Vagina (tissue), 2 donors: ENCODE measurements around the gene PSMD7. TPM values are rescaled to one million over a fixed set of nuclear protein-coding genes. Genes with fewer than 3 reads are reported as not detected.

Source experiments
- DNase-seq, 2 donors: peaks; one replicate each; pipeline ENCODE4 v3.0.0-alpha.2; 2017; ENCODE audit errors: extremely low spot score in 2 of 2
- H3K27ac ChIP-seq: fragments of 200-600 bp; sonication (generic); one replicate; pipeline ENCODE4 v1.5.1; 2019
- H3K27me3 ChIP-seq: fragments of 200-600 bp; sonication (generic); one replicate; pipeline ENCODE4 v1.5.1; 2019
- H3K36me3 ChIP-seq, 2 donors: fragments of 200-600 bp; sonication (generic); one replicate each; pipeline ENCODE4 v1.5.1; 2017 to 2019
- H3K4me1 ChIP-seq: fragments of 200-600 bp; sonication (generic); one replicate; pipeline ENCODE4 v1.5.1; 2019
- H3K4me3 ChIP-seq, 2 donors: fragments of 200-600 bp; sonication (generic); 1 replicate in 1 of 2; 2 replicates in 1 of 2; pipeline ENCODE4 v1.5.1; 2016 to 2019
- H3K9me3 ChIP-seq: fragments of 200-600 bp; sonication (generic); one replicate; pipeline ENCODE4 v1.5.1; 2019
- CTCF ChIP-seq, 3 experiments: fragments of 450-650 bp in 2 of 3; fragments of 200-600 bp in 1 of 3; sonication (generic) in 1 of 3; IDR thresholded peaks; one replicate each; pipeline ENCODE4 v1.5.1; 2017 to 2019; ENCODE audit warnings: antibody characterized with exemption in 3 of 3, mild to moderate bottlenecking in 2 of 3, moderate library complexity in 2 of 3
- POLR2A ChIP-seq, 2 donors: fragments of 450-650 bp; IDR thresholded peaks; one replicate each; pipeline ENCODE4 v1.6.1; 2017; ENCODE audit warnings: antibody characterized with exemption in 2 of 2, mild to moderate bottlenecking in 2 of 2, moderate library complexity in 2 of 2
- POLR2AphosphoS5 ChIP-seq, 2 donors: sonication (generic); formaldehyde crosslinking; IDR thresholded peaks; one replicate each; pipeline ENCODE4 v1.9.0; 2017; ENCODE audit warnings: antibody characterized with exemption in 2 of 2, mild to moderate bottlenecking in 2 of 2, low read depth in 1 of 2; ENCODE audit not compliant: insufficient read depth in 1 of 2
- intact Hi-C: fragments of 100-400 bp; cut with DNase I; formaldehyde crosslinking; loops from one replicate; pipeline ENCODE4 v1.15.1; 2023
- total RNA-seq: library from RNA; depleted of rRNA; stranded (reverse); fragments of >200 nt; gene quantifications from one replicate; pipeline ENCODE4 v1.2.3, GENCODE V29; 2016

Gene PSMD7
- total RNA-seq, 1 donor from 2014 or later, result 74.4 TPM

- intact Hi-C loops, result no loop called here
- Histone ChIP-seq H3K9me3 (no peaks in the 10 kb centered on the region), H3K4me1 (no peaks in the 10 kb centered on the region), H3K27me3 (no peaks in the 10 kb centered on the region), H3K36me3 (no peaks in the 10 kb centered on the region), H3K4me3 (no peak overlapping the region), H3K27ac (no peak overlapping the region)
- TF ChIP-seq CTCF (IDR thresholded peaks at IDR 0.05) (no peak), POLR2A (IDR thresholded peaks at IDR 0.05) (no peak), POLR2AphosphoS5 (IDR thresholded peaks at IDR 0.05; ENCODE audit: insufficient read depth in 1 of 2, low read depth in 1 of 2) (no peak)
- DNase-seq, result no peak
These were observed 16.2 kb upstream of the PSMD7 start for GRCh38 chr16:74280448-74280847.

- H3K27ac ChIP-seq, result no peak overlapping the region
- DNase-seq, result no peak
- TF ChIP-seq POLR2A (IDR thresholded peaks at IDR 0.05) (no peak), POLR2AphosphoS5 (IDR thresholded peaks at IDR 0.05; ENCODE audit: insufficient read depth in 1 of 2, low read depth in 1 of 2) (no peak), CTCF (IDR thresholded peaks at IDR 0.05) (no peak)
- no peaks in the 10 kb centered on the region for H3K36me3 ChIP-seq
- no peaks in the 10 kb centered on the region for H3K9me3 ChIP-seq
- intact Hi-C loops, result no loop called here
- no peaks in the 10 kb centered on the region for H3K27me3 ChIP-seq
- H3K4me3 ChIP-seq, result no peak overlapping the region
- no peaks in the 10 kb centered on the region for H3K4me1 ChIP-seq
These were observed 15.3 kb upstream of the PSMD7 start for GRCh38 chr16:74281300-74281699.

GRCh38 chr16:74283716-74284115 lies 12.9 kb upstream of the PSMD7 start:
- TF ChIP-seq CTCF (IDR thresholded peaks at IDR 0.05) (no peak), POLR2A (IDR thresholded peaks at IDR 0.05) (no peak), POLR2AphosphoS5 (IDR thresholded peaks at IDR 0.05; ENCODE audit: insufficient read depth in 1 of 2, low read depth in 1 of 2) (no peak)
- H3K4me3 ChIP-seq, result no peak overlapping the region
- H3K27me3 ChIP-seq, result no peaks in the 10 kb centered on the region
- no peaks in the 10 kb centered on the region for H3K4me1 ChIP-seq
- no peak overlapping the region for H3K27ac ChIP-seq
- H3K36me3 ChIP-seq, result no peaks in the 10 kb centered on the region
- DNase-seq, result no peak
- no peaks in the 10 kb centered on the region for H3K9me3 ChIP-seq
- intact Hi-C loops, result no loop called here

- Histone ChIP-seq H3K27ac (no peak overlapping the region), H3K36me3 (no peaks in the 10 kb centered on the region), H3K4me1 (no peaks in the 10 kb centered on the region), H3K4me3 (no peak overlapping the region), H3K27me3 (no peaks in the 10 kb centered on the region), H3K9me3 (no peaks in the 10 kb centered on the region)
- intact Hi-C loops, result no loop called here
- TF ChIP-seq POLR2A (IDR thresholded peaks at IDR 0.05) (no peak), POLR2AphosphoS5 (IDR thresholded peaks at IDR 0.05; ENCODE audit: insufficient read depth in 1 of 2, low read depth in 1 of 2) (no peak), CTCF (IDR thresholded peaks at IDR 0.05) (no peak)
- no peak for DNase-seq
These were observed 8.5 kb upstream of the PSMD7 start for GRCh38 chr16:74288065-74288464.

- H3K27ac ChIP-seq, result no peak overlapping the region
- H3K4me3 ChIP-seq, result no peak overlapping the region
- no peak for DNase-seq
- TF ChIP-seq CTCF (IDR thresholded peaks at IDR 0.05) (no peak), POLR2AphosphoS5 (IDR thresholded peaks at IDR 0.05; ENCODE audit: insufficient read depth in 1 of 2, low read depth in 1 of 2) (no peak), POLR2A (IDR thresholded peaks at IDR 0.05) (no peak)
- no peaks in the 10 kb centered on the region for H3K36me3 ChIP-seq
- H3K4me1 ChIP-seq, result peaks cover 3% of the 10 kb centered on the region
- no peaks in the 10 kb centered on the region for H3K9me3 ChIP-seq
- intact Hi-C loops, result no loop called here
- H3K27me3 ChIP-seq, result no peaks in the 10 kb centered on the region
These were observed 6.3 kb upstream of the PSMD7 start for GRCh38 chr16:74290356-74290755.
